Keratinocyte (primary cell): ENCODE data around the gene PDE6A. TPM values are rescaled to one million over a fixed set of nuclear protein-coding genes. Genes with fewer than 3 reads are reported as not detected.

ENCODE experiments used
- DNase-seq: peaks from one replicate; pipeline ENCODE4 v3.0.0-alpha.2; 2011; ENCODE audit warnings: low read depth, missing footprints, low spot score
- FAIRE-seq: peaks from 2 replicates; lab custom pipeline; 2011; peaks lifted over from hg19 to GRCh38; lab: Jason Lieb, UNC
- H2AFZ ChIP-seq: 2 replicates; pipeline ENCODE4 v1.6.0; 2012; ENCODE audit warnings: low read length, control low read depth, inconsistent platforms; ENCODE audit not compliant: control insufficient read depth
- H3K27ac ChIP-seq: 2 replicates; pipeline ENCODE4 v1.5.1; 2011; ENCODE audit warnings: low read length; ENCODE audit not compliant: control insufficient read depth, insufficient read depth
- H3K27me3 ChIP-seq: 3 replicates; pipeline ENCODE4 v1.6.0; 2011; ENCODE audit warnings: low read length; ENCODE audit not compliant: control insufficient read depth, insufficient read depth; ENCODE audit errors: extremely low read depth
- H3K36me3 ChIP-seq, 2 experiments: 2 replicates in 1 of 2; 3 replicates in 1 of 2; pipeline ENCODE4 v1.5.1; 2011; ENCODE audit warnings: low read length in 2 of 2, mild to moderate bottlenecking in 1 of 2; ENCODE audit not compliant: control insufficient read depth in 2 of 2, insufficient read depth in 2 of 2; ENCODE audit errors: extremely low read depth in 1 of 2
- H3K4me1 ChIP-seq: 3 replicates; pipeline ENCODE4 v1.5.1; 2011; ENCODE audit warnings: low read length; ENCODE audit not compliant: control insufficient read depth, insufficient read depth; ENCODE audit errors: extremely low read depth
- H3K4me2 ChIP-seq: 3 replicates; pipeline ENCODE4 v1.6.0; 2011; ENCODE audit warnings: low read depth, low read length; ENCODE audit not compliant: control insufficient read depth, insufficient read depth; ENCODE audit errors: extremely low read depth
- H3K4me3 ChIP-seq, 3 experiments: fragments of 200-600 bp in 1 of 3; sonication (generic) in 1 of 3; 2 replicates in 2 of 3; 3 replicates in 1 of 3; pipeline ENCODE4 v1.5.1; 2011 to 2016; ENCODE audit warnings: low read length in 3 of 3, mild to moderate bottlenecking in 3 of 3, control low read depth in 2 of 3, inconsistent platforms in 1 of 3, low read depth in 1 of 3, mixed read lengths in 1 of 3, mixed run types in 1 of 3, moderate library complexity in 1 of 3; ENCODE audit not compliant: control insufficient read depth in 2 of 3, insufficient read depth in 2 of 3; ENCODE audit errors: extremely low read depth in 1 of 3
- H3K79me2 ChIP-seq: 2 replicates; pipeline ENCODE4 v1.6.0; 2012; ENCODE audit warnings: low read length; ENCODE audit not compliant: control insufficient read depth, insufficient read depth
- H3K9ac ChIP-seq: 3 replicates; pipeline ENCODE4 v1.6.0; 2011; ENCODE audit warnings: low read length; ENCODE audit not compliant: control insufficient read depth, insufficient read depth; ENCODE audit errors: extremely low read depth
- H3K9me1 ChIP-seq: 3 replicates; pipeline ENCODE4 v1.6.0; 2011; ENCODE audit warnings: low read length; ENCODE audit not compliant: control insufficient read depth, insufficient read depth; ENCODE audit errors: extremely low read depth
- H3K9me3 ChIP-seq: 2 replicates; pipeline ENCODE4 v1.5.1; 2012; ENCODE audit warnings: low read depth, low read length; ENCODE audit not compliant: control insufficient read depth
- H4K20me1 ChIP-seq: 3 replicates; pipeline ENCODE4 v1.6.0; 2011; ENCODE audit warnings: low read length; ENCODE audit not compliant: control insufficient read depth, insufficient read depth; ENCODE audit errors: extremely low read depth
- EZH2 ChIP-seq: IDR thresholded peaks from one replicate; pipeline ENCODE4 v1.6.1; 2012; ENCODE audit warnings: inconsistent platforms, mild to moderate bottlenecking, low read length, moderate library complexity
- dilution Hi-C: fragments of 300-500 bp; cut with MboI; formaldehyde crosslinking; loops from one replicate; pipeline ENCODE4 v1.7.0; 2020; ENCODE audit warnings: low sequenced_read_pairs; ENCODE audit not compliant: extremely low pct_ligation_motif_present
- polyA plus RNA-seq, 5 experiments: library from polyadenylated mRNA; depleted of rRNA in 3 of 5; stranded (reverse) in 3 of 5; stranded (forward) in 1 of 5; unstranded in 1 of 5; fragments of >200 nt; gene quantifications; 1 replicate in 1 of 5; 2 replicates in 3 of 5; 3 replicates in 1 of 5; pipeline versions ENCODE4 v1.2.1 to v1.2.3, GENCODE V29; 2011 to 2012; ENCODE audit warnings: missing spikeins in 2 of 5, low read depth in 1 of 5, low replicate concordance in 1 of 5
- TF ChIP-seq, protein P1 (sequence below), 3 experiments: IDR thresholded peaks in 1 of 3; conservative IDR thresholded peaks in 1 of 3; optimal IDR thresholded peaks in 1 of 3; 2 replicates in 2 of 3; 3 replicates in 1 of 3; pipeline versions ENCODE3 to v1.5.1; 2011; ENCODE audit warnings: low read length in 3 of 3, mild to moderate bottlenecking in 3 of 3, moderate library complexity in 2 of 3, control low read depth in 1 of 3, inconsistent platforms in 1 of 3; ENCODE audit not compliant: insufficient read depth in 2 of 3; ENCODE audit errors: extremely low read depth in 1 of 3

The PDE6A gene
- polyA plus RNA-seq, 1 donor (not counting 4 experiments of a cell fraction or from before 2014, with no cell fraction given), result 0.03 TPM

DNA sequence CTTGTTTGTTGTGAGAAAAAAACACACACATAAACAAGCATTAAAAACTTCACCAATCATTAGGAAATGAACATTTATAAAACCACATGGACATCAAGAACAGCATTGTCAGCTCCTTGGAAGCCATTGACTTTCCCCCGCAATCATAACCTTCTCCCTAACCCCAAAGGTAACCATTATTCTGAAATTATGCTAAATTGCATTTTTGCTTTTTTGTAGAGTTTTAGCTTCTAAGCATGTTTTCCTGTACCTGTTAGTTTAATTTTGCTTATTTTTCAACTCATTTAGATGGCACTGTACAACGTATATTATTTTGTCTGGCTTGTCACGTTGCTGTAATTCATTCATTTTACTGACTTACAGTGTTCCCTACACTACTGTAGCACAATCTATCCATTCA is 36.8 kb downstream of the PDE6A start:
- TF ChIP-seq EZH2, result no peak
- TF ChIP-seq, protein P1, sequence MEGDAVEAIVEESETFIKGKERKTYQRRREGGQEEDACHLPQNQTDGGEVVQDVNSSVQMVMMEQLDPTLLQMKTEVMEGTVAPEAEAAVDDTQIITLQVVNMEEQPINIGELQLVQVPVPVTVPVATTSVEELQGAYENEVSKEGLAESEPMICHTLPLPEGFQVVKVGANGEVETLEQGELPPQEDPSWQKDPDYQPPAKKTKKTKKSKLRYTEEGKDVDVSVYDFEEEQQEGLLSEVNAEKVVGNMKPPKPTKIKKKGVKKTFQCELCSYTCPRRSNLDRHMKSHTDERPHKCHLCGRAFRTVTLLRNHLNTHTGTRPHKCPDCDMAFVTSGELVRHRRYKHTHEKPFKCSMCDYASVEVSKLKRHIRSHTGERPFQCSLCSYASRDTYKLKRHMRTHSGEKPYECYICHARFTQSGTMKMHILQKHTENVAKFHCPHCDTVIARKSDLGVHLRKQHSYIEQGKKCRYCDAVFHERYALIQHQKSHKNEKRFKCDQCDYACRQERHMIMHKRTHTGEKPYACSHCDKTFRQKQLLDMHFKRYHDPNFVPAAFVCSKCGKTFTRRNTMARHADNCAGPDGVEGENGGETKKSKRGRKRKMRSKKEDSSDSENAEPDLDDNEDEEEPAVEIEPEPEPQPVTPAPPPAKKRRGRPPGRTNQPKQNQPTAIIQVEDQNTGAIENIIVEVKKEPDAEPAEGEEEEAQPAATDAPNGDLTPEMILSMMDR (optimal IDR thresholded peaks at IDR 0.05 in 1 of 3, IDR thresholded peaks at IDR 0.05 in 1 of 3, conservative IDR thresholded peaks at IDR 0.05 in 1 of 3; ENCODE audit: extremely low read depth in 1 of 3, insufficient read depth in 2 of 3, low read length in 3 of 3), result no peak
- H3K4me2 ChIP-seq, result no peak overlapping the region
- no peak overlapping the region for H2AFZ ChIP-seq
- H3K4me1 ChIP-seq, result no peaks in the 10 kb centered on the region
- H3K9me3 ChIP-seq, result no peaks in the 10 kb centered on the region
- H3K27me3 ChIP-seq, result no peaks in the 10 kb centered on the region
- FAIRE-seq, result no peak
- no peak overlapping the region for H3K4me3 ChIP-seq
- no peaks in the 10 kb centered on the region for H4K20me1 ChIP-seq
- no peaks in the 10 kb centered on the region for H3K9me1 ChIP-seq
- no peak for DNase-seq
- H3K36me3 ChIP-seq, result no peaks in the 10 kb centered on the region
- dilution Hi-C loops, result no loop called here
- H3K79me2 ChIP-seq, result no peaks in the 10 kb centered on the region
- H3K27ac ChIP-seq, result no peak overlapping the region
- no peak overlapping the region for H3K9ac ChIP-seq

DNA sequence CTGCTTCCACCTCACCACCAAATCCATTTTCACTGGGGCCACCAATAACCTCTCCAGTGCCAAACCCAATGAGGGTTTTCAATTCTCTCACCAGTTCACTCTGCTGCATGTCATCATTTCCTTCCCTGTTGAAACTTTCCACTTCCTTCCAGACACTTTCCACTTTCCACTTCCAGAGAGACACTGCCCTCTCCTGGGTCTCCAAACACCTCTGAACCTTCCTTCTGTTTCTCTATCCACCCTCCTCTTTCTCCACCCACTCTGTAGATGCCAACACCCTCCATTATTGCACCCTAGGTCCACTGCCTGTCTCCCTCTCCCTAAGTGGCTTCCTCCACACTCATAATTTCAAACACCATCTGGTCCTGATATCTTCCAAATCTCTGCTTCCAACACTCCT is 39.6 kb downstream of the PDE6A start:
- H3K9ac ChIP-seq, result no peak overlapping the region
- dilution Hi-C loops, result no loop called here
- H4K20me1 ChIP-seq, result no peaks in the 10 kb centered on the region
- no peaks in the 10 kb centered on the region for H3K9me3 ChIP-seq
- no peaks in the 10 kb centered on the region for H3K4me1 ChIP-seq
- H3K27me3 ChIP-seq, result no peaks in the 10 kb centered on the region
- no peak overlapping the region for H3K27ac ChIP-seq
- H3K9me1 ChIP-seq, result no peaks in the 10 kb centered on the region
- H2AFZ ChIP-seq, result no peak overlapping the region
- DNase-seq (no peak), FAIRE-seq (no peak)
- no peak overlapping the region for H3K4me2 ChIP-seq
- no peak overlapping the region for H3K4me3 ChIP-seq
- H3K79me2 ChIP-seq, result no peaks in the 10 kb centered on the region
- no peaks in the 10 kb centered on the region for H3K36me3 ChIP-seq
- TF ChIP-seq EZH2, result no peak
- TF ChIP-seq, protein P1 (optimal IDR thresholded peaks at IDR 0.05 in 1 of 3, IDR thresholded peaks at IDR 0.05 in 1 of 3, conservative IDR thresholded peaks at IDR 0.05 in 1 of 3; ENCODE audit: extremely low read depth in 1 of 3, insufficient read depth in 2 of 3, low read length in 3 of 3), result peak in 1 of 3 experiments; percentile 27
